Right forelimb (tissue), 1 donor: ENCODE data around the gene ALX3.
A peak's percentile ranks its signal among the peaks of the same experiment; 100 is the strongest.
"Not testable (repeated sequence)": the region's sequence is repeated elsewhere in the genome, so short reads cannot be mapped to it uniquely, and the experiment has no call there.

Source experiments
- DNase-seq: peaks from one replicate; pipeline ENCODE4 v3.0.0-alpha.2; 2018

Gene ALX3

GRCh38 chr1:110088739-110089316 is 18.4 kb upstream of the ALX3 start:
- DNase-seq = no peak

- no peak for DNase-seq
Measured at GRCh38 chr1:110087812-110088738, 17.6 kb upstream of the ALX3 start.

- DNase-seq = no peak
Measured at GRCh38 chr1:110086961-110087360, 16.5 kb upstream of the ALX3 start.

GRCh38 chr1:110085671-110086070 is 15.2 kb upstream of the ALX3 start:
- DNase-seq = no peak

GRCh38 chr1:110084227-110085078 is 14.0 kb upstream of the ALX3 start:
- DNase-seq = peak; percentile 60

- DNase-seq = no peak
Measured at GRCh38 chr1:110083866-110084226, 13.4 kb upstream of the ALX3 start.

GRCh38 chr1:110083061-110083865 is 12.8 kb upstream of the ALX3 start:
- DNase-seq = no peak

- DNase-seq = no peak
Measured at GRCh38 chr1:110082477-110082876, 12.0 kb upstream of the ALX3 start.

- no peak for DNase-seq
Measured at GRCh38 chr1:110081061-110081460, 10.6 kb upstream of the ALX3 start.

- DNase-seq = not testable (repeated sequence)
Measured at GRCh38 chr1:110079995-110080394, 9.5 kb upstream of the ALX3 start.

- no peak for DNase-seq
Measured at GRCh38 chr1:110076789-110077500, 6.5 kb upstream of the ALX3 start.

- DNase-seq = no peak
Measured at GRCh38 chr1:110074166-110074565, 3.7 kb upstream of the ALX3 start.

GRCh38 chr1:110070282-110070669 is 196 bp downstream of the ALX3 start:
- DNase-seq = no peak

GRCh38 chr1:110069404-110070281 is 829 bp downstream of the ALX3 start:
- DNase-seq = no peak

GRCh38 chr1:110068646-110069403 is 1.6 kb downstream of the ALX3 start:
- DNase-seq = peak; percentile 65

- DNase-seq = peak; percentile 68
Measured at GRCh38 chr1:110067893-110068645, 2.4 kb downstream of the ALX3 start.

GRCh38 chr1:110067479-110067892 is 3.0 kb downstream of the ALX3 start:
- DNase-seq = no peak

- no peak for DNase-seq
Measured at GRCh38 chr1:110065841-110066240, 4.6 kb downstream of the ALX3 start.
